Coronary artery (tissue), 2 donors: ENCODE results near the gene NME9.

ENCODE experiments used
- DNase-seq: peaks from one replicate; pipeline ENCODE4 v3.0.0-alpha.2; 2017; ENCODE audit warnings: low spot score
- H3K27ac ChIP-seq, 2 donors: fragments of 200-600 bp; sonication (generic); one replicate each; pipeline ENCODE4 v1.5.1; 2016 to 2019
- H3K4me3 ChIP-seq: fragments of 200-600 bp; sonication (generic); 2 replicates; pipeline ENCODE4 v1.5.1; 2016; ENCODE audit warnings: mild to moderate bottlenecking, moderate library complexity
- CTCF ChIP-seq: fragments of 200-600 bp; sonication (generic); IDR thresholded peaks from one replicate; pipeline ENCODE4 v1.5.1; 2019; ENCODE audit warnings: antibody characterized with exemption

The NME9 gene

GRCh38 chr3:138362538-138362937 lies 32.9 kb upstream of the NME9 start:
- DNase-seq = no peak
- TF ChIP-seq CTCF = no peak
- H3K27ac ChIP-seq = no peak overlapping the region
- no peak overlapping the region for H3K4me3 ChIP-seq

GRCh38 chr3:138361561-138361971 lies 31.9 kb upstream of the NME9 start:
- Histone ChIP-seq H3K27ac (peak overlapping the region in 1 of 2 donors; percentile 35), H3K4me3 (no peak overlapping the region)
- no peak for DNase-seq
- no peak for TF ChIP-seq CTCF

GRCh38 chr3:138360869-138361525 lies 31.3 kb upstream of the NME9 start:
- peak overlapping the region in 1 of 2 donors; percentile 35 for H3K27ac ChIP-seq
- no peak for DNase-seq
- TF ChIP-seq CTCF = no peak
- no peak overlapping the region for H3K4me3 ChIP-seq

- Histone ChIP-seq H3K27ac (peak overlapping the region in 1 of 2 donors; percentile 35), H3K4me3 (no peak overlapping the region)
- DNase-seq = no peak
- TF ChIP-seq CTCF = no peak
Measured at GRCh38 chr3:138359919-138360868, 30.5 kb upstream of the NME9 start.

- H3K27ac ChIP-seq = peak overlapping the region in 1 of 2 donors; percentile 64
- no peak for TF ChIP-seq CTCF
- no peak overlapping the region for H3K4me3 ChIP-seq
- DNase-seq = no peak
Measured at GRCh38 chr3:138359148-138359918, 29.7 kb upstream of the NME9 start.

GRCh38 chr3:138356730-138357405 lies 27.2 kb upstream of the NME9 start:
- DNase-seq = peak; percentile 69
- peak overlapping the region; percentile 44 to 73 for H3K27ac ChIP-seq
- peak overlapping the region; percentile 4 for H3K4me3 ChIP-seq
- TF ChIP-seq CTCF = no peak
